HG02943 (cell line): ENCODE measurements around the gene VIL1.
A peak's percentile ranks its signal among the peaks of the same experiment; 100 is the strongest.

Experiments used
- ATAC-seq: cut with Tn5 transposase; IDR thresholded peaks from one replicate; pipeline ENCODE4 v1.9.1; 2021; ENCODE audit warnings: mild to moderate bottlenecking, low read depth, moderate library complexity; ENCODE audit not compliant: unreplicated experiment

The VIL1 gene

DNA sequence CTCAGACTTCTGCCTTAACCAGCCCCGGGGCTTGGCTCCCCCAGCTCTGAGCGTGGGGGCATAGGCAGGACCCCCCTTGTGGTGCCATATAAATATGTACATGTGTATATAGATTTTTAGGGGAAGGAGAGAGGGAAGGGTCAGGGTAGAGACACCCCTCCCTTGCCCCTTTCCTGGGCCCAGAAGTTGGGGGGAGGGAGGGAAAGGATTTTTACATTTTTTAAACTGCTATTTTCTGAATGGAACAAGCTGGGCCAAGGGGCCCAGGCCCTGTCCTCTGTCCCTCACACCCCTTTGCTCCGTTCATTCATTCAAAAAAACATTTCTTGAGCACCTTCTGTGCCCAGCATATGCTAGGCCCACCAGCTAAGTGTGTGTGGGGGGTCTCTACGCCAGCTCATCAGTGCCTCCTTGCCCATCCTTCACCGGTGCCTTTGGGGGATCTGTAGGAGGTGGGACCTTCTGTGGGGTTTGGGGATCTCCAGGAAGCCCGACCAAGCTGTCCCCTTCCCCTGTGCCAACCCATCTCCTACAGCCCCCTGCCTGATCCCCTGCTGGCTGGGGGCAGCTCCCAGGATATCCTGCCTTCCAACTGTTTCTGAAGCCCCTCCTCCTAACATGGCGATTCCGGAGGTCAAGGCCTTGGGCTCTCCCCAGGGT is 13.7 kb upstream of the VIL1 start:
- ATAC-seq: no peak

DNA sequence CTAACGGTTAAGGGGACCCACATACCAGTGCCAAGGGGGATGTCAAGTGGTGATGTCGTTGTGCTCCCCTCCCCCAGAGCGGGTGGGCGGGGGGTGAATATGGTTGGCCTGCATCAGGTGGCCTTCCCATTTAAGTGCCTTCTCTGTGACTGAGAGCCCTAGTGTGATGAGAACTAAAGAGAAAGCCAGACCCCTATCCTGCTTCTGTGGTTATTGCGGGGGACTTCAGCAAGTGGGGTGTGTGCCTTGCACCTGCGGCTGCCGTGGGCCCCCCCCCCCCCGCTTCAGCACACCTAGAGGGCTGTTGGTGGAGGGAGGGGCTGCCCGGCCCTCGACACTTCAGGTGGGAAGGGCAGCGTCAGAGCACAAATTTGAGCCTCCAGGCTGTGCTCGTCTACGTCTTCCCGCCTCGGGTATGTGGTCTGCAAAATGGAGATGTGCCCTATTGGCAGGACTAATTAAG is 13.1 kb upstream of the VIL1 start:
- peak; percentile 21 for ATAC-seq

DNA sequence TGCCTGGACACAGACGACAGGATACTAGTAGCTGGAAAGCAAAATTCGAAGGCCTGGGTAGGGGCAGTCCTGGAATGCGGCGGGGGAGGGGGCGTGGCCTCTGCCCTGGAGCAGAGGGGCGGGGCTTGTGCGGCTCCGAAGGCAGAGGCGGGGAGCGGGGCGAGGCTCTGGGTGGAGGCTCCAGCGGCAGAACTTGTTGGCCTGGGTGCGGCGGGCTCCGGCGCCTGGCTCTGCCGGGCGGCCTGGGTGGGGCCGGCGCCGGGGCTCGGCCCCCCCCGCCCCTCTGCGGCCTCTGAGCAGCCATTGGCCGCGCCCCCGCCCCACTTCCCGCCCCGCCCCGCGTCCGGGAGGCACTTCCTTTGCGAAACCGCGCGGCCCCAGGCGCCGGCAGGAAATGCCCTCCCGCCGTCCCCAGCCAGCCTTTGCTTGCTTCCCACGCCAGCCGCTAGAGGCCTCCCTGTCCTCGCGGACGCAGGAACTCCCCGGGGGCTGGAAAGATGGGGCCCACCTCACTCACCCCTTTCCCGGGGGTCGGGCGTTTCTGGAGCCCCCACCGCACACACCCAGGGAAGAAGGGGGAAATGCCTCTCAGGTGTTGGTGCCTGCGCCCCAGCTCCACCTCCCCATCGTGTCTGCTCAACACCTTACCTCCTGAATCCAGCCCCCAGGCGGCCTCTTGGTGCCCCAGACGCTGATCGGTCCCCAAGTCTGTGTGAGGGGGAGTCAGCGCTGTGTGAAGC is 12.5 kb upstream of the VIL1 start:
- ATAC-seq: peak; percentile 57

DNA sequence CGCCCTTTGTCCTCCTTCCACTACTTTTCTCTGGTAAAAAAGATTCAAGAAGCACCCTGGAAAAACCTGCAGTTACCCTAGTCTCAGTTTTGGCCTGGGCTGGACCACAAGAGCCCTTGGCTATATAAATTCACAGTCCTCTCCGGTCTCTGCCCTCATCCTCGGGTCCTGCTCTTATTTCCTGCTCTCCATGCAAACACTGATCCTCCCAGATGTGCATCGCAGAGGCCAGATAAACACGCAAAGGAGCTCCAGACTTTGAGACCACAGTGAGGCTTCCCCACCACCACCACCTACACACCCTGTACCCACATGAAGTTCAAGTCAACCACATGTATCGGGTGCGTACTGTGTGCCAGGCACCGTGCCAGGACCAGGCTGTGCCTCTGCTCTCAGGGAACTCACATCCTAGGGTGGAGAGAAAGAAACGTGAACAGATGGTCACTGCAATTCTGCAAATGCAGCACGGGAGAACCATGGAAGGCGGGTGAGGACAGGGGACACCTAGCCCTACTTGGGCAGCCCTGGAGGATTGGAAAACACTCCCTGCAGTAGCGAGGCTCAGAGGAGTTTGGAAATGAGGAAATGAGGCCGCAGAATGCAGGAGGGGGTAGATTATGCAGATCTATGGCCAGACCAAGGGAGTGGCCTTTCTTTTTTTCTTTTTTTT is 11.8 kb upstream of the VIL1 start:
- no peak for ATAC-seq

DNA sequence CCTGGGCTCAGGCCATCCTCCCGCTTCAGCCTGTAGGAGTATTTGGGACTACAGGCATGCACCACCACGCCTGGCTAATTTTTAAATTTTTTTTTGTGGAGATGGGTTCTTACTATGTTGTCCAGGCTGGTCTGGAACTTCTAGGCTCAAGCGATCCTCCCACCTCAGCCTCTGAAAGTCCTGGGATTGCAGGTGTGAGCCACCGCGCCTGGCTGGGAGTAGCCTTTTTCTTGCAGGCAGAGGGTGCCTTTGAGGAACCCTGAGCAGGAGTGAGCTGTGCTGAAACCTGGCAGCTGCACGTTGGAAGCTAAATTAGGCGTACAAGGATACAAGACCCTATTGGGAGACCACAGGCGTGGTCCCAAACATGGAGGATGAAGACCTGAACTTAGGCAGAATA is 11.2 kb upstream of the VIL1 start:
- no peak for ATAC-seq

DNA sequence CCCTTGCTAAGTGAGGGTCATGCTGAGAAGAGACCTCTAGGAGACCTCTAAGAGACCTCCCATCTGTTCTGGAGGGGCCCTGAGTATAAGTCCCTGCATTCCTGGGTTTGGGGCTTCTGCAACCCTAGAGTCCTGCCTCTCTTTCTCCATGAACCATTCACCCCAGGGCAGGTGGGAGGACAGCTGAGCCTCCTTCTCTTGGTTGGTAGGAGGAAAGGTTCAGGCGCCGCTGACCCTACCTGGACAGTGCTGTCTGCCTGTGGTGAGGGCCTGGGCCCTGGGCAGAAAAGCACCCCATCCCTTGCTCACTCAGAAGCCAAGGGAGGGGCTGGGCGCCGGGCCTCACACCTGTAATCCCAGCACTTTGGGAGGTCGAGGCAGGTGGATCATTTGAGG is 604 bp upstream of the VIL1 start:
- no peak for ATAC-seq

DNA sequence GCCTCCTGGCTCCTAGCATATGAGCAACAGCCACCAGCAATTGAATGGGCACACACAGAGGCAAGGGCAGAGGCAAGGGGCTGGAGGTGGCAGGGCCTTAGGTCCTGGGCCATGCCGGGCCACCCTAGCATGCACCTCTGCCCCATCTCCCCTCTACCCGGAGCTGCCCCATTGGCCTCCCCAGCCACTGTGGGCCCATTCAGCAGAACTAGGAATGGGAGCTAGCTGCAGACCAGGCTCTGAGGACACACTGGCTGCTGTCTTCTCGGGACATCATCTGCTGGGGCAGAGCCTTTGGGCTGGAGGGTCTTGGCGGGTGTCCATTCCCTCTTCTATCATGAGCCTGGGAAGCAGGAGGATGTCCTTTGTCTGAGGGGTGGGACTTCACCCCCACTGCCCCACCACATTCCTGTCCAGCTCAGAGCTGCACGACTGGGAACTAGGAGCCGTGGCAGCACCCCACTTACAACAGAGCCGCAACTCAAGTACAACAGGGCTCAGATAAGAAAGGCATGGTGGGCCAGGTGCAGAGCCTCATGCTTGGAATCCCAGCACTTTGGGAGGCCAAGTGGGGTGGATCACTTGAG is 800 bp downstream of the VIL1 start:
- no peak for ATAC-seq

DNA sequence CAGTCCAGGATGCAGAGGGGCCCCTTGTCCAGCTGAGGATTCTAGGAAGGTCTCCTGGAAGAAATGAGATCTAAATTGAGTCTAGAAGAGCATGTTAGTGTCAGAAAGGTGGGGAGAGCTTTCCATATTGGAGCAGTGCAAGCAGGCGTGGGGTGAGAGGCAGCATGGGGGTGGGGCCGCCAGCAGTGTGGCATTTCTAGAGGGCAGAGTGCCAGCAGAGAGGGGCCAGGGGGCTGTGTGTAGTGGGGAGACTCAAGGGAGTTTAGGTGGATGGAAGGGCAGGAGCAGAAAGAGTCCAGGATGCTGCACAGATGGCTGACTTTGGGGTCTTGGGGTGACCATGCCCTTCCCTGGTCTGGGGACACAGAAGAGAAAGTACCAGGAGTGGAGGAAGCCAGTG is 2.1 kb downstream of the VIL1 start:
- ATAC-seq: no peak

DNA sequence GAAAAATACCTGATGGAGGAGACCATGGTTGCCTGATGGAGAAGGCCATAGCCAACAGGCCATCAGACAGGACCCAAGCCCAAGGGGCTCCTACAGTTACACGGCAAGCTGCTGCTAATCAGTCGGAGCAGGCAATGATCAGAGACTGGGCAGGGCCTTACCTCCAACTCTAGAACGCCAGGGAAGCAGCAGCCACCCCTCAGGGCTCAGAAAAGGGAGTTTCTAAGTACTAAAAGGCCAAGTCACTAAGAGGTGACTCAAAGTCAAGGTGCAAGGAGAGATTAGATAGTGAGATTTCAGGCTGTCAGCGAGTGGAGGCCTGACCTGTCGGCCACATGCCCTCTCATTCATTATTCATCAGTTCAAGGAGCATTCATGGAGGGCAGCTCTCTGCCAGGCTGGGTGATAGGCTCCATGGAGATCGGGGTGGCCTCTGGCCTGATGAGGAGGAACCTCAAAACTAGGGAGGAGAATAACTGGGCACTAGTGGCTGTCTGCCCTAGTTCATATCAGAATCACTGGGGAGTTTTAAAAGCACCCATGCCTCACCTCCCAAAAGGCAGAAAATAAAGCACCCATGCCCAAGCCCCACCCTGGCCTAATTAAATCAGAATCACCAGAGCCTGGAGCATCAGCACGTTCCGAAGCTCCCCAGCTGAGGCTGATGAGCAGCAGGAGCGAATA is 3.6 kb downstream of the VIL1 start:
- ATAC-seq: no peak

DNA sequence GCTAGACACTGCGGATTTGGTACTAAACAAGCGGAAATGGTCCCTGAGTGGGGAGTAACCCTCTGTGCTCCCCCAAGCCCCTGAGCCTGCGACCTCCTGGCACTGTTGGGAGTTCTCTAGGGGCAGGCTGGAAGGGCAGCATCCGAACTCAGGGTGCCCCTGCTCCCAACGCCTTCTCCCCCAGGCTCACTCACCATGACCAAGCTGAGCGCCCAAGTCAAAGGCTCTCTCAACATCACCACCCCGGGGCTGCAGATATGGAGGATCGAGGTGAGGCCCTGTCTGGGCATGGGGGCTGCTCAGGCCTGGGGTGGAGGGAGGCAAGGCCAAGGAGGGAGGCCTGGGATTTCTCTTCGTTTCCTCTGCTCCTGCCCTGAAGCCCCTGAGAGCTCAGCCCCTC is 4.7 kb downstream of the VIL1 start:
- no peak for ATAC-seq

DNA sequence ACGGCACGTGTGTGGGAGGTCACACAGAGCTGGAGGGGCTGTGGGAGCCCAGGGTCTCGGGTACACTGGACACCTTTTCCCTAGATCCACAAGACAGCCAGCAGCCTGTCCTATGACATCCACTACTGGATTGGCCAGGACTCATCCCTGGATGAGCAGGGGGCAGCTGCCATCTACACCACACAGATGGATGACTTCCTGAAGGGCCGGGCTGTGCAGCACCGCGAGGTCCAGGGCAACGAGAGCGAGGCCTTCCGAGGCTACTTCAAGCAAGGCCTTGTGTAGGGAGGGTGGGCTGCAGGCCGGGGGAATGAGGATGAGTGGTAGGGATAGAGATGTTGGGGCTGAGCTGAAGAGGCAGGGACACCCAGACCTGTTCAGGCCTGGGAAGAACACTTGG is 6.6 kb downstream of the VIL1 start:
- ATAC-seq: no peak

DNA sequence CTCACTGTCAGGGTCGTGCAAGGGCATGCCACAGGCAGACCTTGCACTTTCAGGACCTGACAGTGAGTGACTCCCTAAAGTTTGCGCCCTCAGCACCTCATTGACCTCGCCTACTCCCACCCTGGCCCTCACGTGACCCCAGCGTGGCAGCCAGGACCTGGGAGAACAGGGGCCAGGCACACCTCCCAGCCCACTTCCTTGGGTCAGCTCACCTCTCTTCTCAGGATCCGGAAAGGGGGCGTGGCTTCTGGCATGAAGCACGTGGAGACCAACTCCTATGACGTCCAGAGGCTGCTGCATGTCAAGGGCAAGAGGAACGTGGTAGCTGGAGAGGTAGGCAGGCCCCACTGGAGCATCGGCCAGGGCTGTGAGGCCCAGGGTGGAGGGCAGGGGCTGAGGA is 8.8 kb downstream of the VIL1 start:
- ATAC-seq: no peak

DNA sequence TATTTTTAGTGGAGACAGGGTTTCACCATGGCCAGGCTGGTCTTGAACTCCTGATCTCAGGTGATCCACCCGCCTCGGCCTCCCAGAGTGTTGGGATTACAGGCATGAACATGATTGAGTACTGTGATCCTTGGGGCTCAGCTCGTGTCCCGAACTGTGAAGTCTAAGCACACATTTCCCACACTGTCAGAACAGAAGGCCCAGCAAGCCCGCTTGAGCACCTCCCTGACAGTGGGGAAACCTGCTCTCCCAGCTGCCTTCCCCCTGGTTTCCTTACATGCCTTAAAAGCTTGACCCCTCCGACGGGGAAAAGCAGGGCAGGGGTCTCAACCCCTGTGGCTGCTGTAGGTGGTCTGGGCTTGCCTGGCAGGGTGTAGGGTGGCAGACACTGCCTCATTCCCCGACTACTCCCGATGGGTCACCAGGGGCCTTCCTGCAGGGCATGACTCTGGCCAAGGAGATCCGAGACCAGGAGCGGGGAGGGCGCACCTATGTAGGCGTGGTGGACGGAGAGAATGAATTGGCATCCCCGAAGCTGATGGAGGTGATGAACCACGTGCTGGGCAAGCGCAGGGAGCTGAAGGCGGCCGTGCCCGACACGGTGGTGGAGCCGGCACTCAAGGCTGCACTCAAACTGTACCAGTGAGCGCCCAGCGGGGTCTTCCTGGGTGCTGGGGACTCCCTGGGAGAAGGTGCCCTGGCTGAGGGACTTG is 10.1 kb downstream of the VIL1 start:
- no peak for ATAC-seq

DNA sequence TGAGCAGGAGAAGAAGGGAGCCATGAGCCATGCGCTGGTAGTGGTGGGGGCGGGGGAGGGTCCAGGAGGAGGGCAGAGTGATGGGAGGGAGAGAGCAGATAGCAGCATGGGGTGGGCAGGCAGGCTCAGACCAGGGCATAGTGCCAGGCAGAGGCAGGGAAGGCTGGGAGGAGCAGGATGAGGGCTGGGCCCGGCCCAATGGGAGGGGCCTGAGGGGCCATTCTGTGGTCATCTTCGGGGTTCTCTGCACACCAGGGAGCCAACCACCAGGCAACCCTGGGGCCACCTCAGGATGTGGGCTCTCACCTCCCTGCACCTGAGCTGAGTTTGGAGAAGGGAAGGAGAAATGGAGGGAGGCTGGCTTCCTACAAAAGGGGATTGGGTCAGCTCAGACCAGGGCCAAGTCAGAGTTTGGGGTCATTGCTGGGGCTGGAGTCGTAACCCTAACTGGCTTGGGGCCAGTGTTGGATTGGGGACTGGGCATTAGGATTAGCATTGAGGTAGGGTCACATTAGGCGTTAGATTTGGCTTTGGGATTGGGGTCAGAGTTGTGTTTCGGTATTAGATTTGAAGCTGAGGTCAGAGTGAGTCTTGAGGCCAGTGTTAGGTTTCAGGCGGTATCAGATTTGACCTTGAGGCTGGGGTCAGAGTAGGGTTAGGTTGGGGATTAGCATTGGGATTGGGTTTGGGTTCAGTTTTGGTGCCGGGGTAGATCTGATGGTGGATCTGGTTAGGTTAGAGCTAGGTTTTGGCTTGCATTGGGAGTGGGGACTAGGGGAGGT is 11.2 kb downstream of the VIL1 start:
- ATAC-seq: no peak

DNA sequence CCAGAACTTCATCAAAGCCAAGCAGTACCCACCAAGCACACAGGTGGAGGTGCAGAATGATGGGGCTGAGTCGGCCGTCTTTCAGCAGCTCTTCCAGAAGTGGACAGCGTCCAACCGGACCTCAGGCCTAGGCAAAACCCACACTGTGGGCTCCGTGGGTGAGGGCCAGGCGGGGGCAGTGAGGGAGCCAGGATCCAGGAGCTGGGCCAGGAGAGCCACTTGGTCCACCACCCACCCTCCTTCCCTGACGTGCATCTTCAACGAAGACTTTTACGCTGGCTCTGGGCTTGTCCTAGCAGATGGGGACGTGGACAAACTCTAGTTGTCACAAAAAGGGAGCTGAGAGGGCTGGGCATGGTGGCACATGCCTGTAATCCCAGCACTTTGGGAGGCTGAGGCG is 11.8 kb downstream of the VIL1 start:
- ATAC-seq: no peak

DNA sequence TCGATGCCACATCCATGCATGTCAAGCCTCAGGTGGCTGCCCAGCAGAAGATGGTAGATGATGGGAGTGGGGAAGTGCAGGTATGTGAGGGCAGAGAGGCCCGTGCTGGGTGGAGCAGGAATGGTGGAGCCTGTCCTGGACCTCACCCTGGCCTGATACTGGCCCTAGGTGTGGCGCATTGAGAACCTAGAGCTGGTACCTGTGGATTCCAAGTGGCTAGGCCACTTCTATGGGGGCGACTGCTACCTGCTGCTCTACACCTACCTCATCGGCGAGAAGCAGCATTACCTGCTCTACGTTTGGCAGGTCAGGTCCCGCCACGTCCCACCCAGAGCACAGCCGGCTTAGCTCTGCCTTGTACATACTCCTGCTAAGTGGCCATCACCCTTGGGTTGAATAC is 13.0 kb downstream of the VIL1 start:
- no peak for ATAC-seq

DNA sequence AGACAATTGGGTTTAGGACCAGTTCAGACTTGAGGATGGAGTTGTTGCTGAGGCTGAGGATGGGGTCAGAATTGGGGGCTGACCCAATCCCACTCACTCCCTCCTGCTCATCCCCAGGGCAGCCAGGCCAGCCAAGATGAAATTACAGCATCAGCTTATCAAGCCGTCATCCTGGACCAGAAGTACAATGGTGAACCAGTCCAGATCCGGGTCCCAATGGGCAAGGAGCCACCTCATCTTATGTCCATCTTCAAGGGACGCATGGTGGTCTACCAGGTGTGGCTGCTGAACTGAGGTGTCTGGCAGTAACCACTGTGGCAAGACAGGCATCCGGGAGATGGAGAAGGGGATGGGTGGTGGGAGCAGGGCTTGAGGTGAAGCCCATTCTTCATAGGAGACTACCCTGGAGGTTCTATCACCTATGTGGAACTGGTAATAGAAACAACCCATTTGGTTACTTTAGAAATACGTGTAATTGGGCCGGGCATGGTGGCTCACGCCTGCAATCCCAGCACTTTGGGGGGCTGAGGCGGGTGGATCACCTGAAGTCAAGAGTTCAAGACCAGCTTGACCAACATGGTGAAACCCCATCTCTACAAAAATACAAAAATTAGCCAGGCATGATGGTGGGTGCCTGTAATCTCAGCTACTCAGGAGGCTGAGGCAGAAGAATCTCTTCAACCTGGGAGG is 13.9 kb downstream of the VIL1 start:
- no peak for ATAC-seq

DNA sequence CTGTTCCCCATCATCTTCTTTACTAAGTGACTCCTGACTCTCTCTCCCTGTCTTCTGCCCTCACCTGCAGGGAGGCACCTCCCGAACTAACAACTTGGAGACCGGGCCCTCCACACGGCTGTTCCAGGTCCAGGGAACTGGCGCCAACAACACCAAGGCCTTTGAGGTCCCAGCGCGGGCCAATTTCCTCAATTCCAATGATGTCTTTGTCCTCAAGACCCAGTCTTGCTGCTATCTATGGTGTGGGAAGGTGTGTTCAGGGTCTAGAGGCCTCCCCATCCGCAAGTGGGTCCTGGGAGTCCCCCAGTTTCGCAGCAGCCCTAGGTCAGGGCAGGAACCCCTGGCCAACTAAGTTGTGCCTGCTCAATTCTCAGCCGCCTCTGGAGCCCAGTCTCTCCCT is 15.5 kb downstream of the VIL1 start:
- ATAC-seq: no peak
